HG02981 (cell line): ENCODE measurements around the gene PACS1.
"Not testable (repeated sequence)": the region's sequence is repeated elsewhere in the genome, so short reads cannot be mapped to it uniquely, and the experiment has no call there.

Source experiments
- ATAC-seq: cut with Tn5 transposase; IDR thresholded peaks from one replicate; pipeline ENCODE4 v1.9.1; 2021; ENCODE audit warnings: mild to moderate bottlenecking, moderate library complexity; ENCODE audit not compliant: unreplicated experiment

Gene PACS1

GRCh38 chr11:66106786-66107599, 36.9 kb downstream of the PACS1 start:
- ATAC-seq = no peak

- ATAC-seq = no peak
These were observed 37.8 kb downstream of the PACS1 start for GRCh38 chr11:66107600-66108510.

- no peak for ATAC-seq
These were observed 39.2 kb downstream of the PACS1 start for GRCh38 chr11:66109294-66109693.

- ATAC-seq = no peak
These were observed 41.1 kb downstream of the PACS1 start for GRCh38 chr11:66111158-66111557.

DNA sequence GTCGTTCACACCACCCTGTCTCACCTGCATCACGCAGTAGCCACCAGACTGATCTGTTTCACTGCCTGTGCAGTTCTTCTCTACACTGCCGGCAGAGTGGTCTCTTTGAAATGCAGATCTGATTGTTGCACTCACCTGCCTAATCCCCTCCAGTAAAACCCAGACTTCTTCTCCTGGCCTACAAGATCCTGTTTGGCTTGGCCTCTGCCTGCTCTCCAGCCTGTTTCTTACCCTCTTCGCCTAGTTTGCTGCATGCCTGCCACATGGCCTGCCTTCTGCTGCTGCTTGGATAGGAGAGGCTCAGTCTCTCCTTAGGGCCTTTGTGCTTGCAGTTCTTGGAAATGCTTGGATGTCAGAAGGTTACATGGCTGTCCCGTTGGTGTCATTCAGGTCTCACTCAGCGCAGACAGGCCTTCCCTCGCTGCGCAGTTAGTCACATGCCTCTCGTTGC, 42.0 kb downstream of the PACS1 start:
- no peak for ATAC-seq

DNA sequence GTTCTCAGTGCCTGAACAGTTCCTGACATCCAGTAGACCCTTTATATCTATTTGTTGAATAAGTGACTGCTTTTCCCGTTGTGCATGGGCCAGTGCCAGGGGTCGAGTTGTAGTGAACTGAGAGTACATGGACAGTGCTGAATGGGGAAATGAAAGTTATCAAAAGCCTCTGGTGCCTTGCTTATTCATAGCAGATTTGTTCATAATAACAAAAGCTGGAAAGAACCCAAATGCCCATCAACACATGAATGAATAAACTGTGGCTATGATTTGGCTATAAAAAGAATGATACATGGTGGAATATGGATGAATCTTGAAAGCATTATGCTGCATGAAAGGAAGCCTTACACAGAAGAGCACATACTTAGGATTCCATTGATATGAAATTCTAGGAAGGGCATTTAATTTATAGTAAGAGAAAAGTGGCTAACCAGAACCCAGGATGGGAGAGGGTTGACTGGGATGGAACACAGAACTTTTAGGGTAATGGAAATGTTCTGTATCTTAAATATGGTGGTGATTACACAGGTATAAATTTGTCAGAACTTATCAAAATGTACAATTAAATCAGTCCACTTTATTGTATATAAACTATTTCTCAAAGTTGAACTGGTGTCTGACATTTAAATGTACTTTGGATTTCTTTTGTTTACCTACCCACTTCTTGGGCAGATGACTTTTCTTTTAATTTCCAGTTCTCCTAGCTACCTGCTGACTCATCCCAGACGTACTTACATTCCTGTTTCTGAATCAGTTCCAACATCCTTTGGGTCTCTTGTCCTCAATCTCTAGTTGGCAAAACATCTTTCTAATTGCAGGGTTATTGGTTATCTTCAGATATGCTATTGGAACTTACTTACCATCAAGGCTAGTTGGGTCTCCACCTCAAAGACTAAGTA, 42.8 kb downstream of the PACS1 start:
- ATAC-seq = no peak

DNA sequence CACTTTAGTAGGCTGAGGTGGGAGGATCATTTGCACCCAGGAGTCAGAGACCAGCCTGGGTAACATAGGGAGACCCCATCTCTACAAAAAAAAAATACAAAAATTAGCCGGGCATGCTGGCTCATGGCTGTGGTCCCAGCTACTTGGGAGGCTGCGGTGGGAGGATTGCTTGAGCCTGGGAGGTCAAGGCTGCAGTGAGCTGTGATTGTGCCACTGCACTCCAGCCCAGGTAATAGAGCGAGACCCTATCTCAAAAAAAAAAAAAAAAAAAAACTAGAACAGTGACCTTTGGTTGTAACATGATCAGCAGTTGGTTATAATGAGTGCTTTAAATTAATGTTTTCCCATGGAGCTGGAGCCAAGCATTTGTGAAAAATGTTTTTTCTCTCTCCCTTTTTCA, 44.9 kb downstream of the PACS1 start:
- not testable (repeated sequence) for ATAC-seq

GRCh38 chr11:66115638-66116301, 45.7 kb downstream of the PACS1 start:
- no peak for ATAC-seq

DNA sequence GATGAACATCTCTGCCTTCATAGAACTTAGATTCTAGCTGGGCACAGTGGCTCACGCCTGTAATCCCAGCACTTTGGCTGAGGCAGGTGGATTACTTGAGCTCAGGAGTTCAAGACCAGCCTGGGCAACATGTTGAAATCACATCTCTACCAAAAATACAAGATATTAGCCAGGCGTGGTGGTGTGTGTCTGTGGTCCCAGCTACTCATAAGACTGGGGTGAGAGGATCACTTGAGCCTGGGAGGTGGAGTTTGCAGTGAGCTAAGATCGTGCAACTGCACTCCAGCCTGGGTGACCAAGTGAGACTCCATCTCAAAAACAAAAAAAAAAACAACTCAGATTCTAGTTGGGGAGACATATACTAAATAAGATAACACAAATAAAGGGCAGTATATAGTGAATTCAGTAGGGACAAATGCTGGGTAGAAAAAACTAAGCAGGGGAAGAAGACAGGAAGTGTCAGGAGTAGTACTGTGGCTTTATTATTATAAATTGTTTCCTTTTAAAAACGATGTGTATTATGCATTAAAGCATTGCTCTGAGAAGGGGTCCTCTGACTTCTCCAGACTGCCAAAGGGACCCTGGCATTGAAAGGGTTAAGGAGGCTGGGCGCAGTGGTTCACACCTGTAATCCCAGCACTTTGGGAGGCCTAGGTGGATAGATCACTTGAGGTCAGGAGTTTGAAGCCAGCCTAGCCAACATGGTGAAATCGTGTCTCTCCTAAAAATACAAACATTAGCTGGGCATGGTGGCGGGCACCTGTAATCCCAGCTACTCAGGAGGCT, 46.7 kb downstream of the PACS1 start:
- ATAC-seq = no peak

DNA sequence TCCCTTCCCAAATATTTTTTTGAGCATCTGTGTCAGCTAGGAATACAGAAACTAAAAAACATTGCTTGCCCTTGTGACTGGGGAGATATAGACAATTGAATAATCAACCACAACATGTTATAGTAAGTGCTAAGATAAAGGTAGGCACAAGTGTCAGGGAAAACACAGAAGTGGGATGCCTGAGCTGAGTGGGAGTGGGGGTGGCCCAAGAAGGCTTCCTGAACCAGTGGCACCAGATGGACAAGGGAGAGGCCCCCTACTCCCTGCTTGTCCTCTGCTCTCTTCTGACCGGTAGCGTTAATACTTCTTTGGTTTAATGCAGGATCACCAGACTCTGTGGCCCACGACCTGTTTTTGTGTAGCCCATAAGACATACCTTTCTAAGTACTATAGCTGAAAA, 48.8 kb downstream of the PACS1 start:
- ATAC-seq = no peak

- ATAC-seq = no peak
These were observed 49.5 kb downstream of the PACS1 start for GRCh38 chr11:66119348-66120133.

DNA sequence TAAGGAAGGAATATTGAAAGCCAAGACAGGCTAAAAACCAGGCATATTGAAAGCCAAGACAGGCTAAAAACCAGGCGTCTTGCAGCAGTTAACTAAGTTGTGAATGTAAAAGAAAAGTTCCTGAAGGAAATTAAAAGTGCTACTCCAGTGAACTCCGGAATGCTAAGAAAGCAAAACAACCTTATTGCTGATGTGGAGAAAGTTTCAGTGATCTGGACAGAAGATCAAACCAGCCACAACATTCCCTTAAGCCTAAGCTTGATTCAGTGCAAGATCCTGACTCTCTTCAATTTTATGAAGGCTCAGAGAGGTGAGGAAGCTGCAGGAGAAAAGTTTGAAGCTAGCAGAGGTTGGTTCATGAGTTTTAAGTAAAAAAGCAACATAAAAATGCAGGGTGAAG, 51.4 kb downstream of the PACS1 start:
- ATAC-seq = no peak

DNA sequence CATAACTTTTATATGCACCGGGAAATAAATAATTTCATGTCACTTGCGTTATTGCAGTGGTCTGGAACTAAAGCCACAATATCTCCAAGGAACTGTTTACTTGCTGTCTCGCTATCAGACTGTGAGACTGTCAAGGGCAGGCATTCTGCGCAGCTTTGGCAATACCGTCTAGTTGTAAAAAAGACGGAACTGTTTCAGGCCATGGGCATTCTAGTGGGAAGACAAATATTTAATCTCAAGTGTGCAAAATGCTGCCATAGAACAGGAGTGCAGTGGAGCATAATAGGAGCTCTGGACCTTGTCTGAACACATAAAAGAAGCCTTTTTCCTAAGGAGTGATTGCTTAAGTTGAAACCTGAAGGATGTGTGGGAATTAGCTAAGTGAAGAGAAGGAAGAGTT, 53.8 kb downstream of the PACS1 start:
- ATAC-seq = no peak

- no peak for ATAC-seq
These were observed 54.5 kb downstream of the PACS1 start for GRCh38 chr11:66124564-66124963.

- peak; percentile 46 for ATAC-seq
These were observed 56.0 kb downstream of the PACS1 start for GRCh38 chr11:66126064-66126463.

DNA sequence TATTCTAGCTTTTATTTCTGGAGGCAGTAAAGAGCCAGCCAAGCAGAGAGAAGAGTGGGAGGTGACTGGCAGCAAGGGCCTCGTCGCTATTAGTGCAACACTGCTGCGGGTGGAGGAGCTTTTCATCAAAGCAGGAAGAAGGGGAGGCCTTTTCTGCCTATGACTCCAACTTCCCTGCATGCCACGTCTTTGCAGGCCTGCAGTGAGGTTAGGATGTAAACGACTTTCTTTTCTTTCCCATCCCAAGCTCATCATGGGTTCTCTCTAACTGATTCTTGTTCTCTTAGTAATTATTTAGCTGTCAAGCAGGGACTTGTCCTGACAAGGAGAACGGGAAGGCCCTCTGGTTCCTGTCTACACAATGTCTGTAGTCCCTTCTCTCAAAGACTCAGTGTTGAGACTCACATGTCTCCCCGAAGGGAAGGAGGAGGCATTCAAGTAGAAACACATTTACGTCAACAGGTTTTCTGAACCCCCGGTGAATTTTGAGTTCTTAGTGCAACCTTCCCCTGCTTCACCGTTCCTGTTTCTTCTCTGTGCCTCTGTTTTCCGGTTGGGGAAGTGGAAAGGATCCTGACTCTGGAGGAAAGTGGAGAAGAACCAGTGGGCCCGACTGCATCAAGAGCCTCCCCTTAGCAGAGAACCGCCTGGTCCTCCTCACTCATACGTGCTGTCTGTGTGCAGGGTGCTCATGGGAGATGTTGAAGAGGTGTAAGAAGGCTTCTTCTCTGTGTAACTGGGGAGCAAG, 56.9 kb downstream of the PACS1 start:
- ATAC-seq = no peak

GRCh38 chr11:66130978-66131377, 60.9 kb downstream of the PACS1 start:
- no peak for ATAC-seq
